Lower lobe of right lung (tissue), 2 donors: ENCODE data around the gene SIX1. TPM values are rescaled to one million over a fixed set of nuclear protein-coding genes. Genes with fewer than 3 reads are reported as not detected.

Experiments
- ATAC-seq, 2 donors: fragments of 200-7000 bp; cut with Tn5 transposase; one replicate each; pipeline ENCODE4 v1.9.1; 2020 to 2022; ENCODE audit warnings: mild to moderate bottlenecking in 2 of 2, moderate library complexity in 2 of 2
- DNase-seq: peaks from one replicate; pipeline ENCODE4 v3.0.0-alpha.2; 2020
- H3K27ac ChIP-seq: fragments of 200-600 bp; one replicate; pipeline ENCODE4 v1.8.0; 2022
- H3K27me3 ChIP-seq: fragments of 200-600 bp; one replicate; pipeline ENCODE4 v1.8.0; 2022; ENCODE audit warnings: low read depth
- H3K36me3 ChIP-seq: fragments of 200-600 bp; one replicate; pipeline ENCODE4 v1.8.0; 2022; ENCODE audit warnings: mild to moderate bottlenecking
- H3K4me1 ChIP-seq: fragments of 200-600 bp; one replicate; pipeline ENCODE4 v1.8.0; 2022
- H3K4me3 ChIP-seq: fragments of 200-600 bp; one replicate; pipeline ENCODE4 v1.8.0; 2022; ENCODE audit warnings: mild to moderate bottlenecking
- H3K9me3 ChIP-seq: fragments of 200-600 bp; one replicate; pipeline ENCODE4 v1.8.0; 2022
- intact Hi-C: fragments of 100-400 bp; cut with DNase I; formaldehyde crosslinking; loops from one replicate; pipeline ENCODE4 v1.11.0; 2022
- total RNA-seq: library from RNA; stranded (reverse); fragmentation: NEBNext Ultra II Directional; extraction: Animal tissue kit (Norgen Biotek cat#: 25700); gene quantifications from one replicate; pipeline ENCODE4 v1.2.1, GENCODE V29; 2021
- TF ChIP-seq, protein P1 (sequence below): fragments of 200-600 bp; IDR thresholded peaks from one replicate; pipeline ENCODE4 v1.8.0; 2022; ENCODE audit warnings: antibody characterized with exemption, mild to moderate bottlenecking
- donor health status: DM: no; HTN: yes; CAD: no; lungs with severe emphysema.

Gene SIX1
- total RNA-seq, 1 donor from 2014 or later: 2.3 TPM

DNA sequence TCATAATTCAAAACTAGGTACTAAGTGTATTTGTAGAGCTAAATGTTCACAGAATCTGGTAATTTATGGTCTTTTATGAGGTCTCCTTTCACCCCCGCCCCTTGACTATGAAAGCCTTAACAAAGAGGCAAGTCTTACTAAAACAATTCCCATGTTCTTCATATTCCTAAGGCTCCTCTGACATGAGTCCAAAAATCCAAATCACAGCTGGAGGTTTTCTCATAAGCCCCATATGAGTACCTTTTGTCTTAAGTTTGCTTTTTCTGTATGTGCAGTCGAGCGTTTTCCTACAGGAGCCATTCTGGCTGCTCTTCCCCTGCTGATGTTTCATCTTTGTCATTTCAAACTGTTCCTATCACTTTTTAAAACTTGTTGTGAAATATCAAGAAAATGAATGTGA lies 55.2 kb downstream of the SIX1 start:
- H3K27ac ChIP-seq: no peak overlapping the region
- H3K9me3 ChIP-seq: no peaks in the 10 kb centered on the region
- no peak overlapping the region for H3K4me3 ChIP-seq
- TF ChIP-seq, protein P1, sequence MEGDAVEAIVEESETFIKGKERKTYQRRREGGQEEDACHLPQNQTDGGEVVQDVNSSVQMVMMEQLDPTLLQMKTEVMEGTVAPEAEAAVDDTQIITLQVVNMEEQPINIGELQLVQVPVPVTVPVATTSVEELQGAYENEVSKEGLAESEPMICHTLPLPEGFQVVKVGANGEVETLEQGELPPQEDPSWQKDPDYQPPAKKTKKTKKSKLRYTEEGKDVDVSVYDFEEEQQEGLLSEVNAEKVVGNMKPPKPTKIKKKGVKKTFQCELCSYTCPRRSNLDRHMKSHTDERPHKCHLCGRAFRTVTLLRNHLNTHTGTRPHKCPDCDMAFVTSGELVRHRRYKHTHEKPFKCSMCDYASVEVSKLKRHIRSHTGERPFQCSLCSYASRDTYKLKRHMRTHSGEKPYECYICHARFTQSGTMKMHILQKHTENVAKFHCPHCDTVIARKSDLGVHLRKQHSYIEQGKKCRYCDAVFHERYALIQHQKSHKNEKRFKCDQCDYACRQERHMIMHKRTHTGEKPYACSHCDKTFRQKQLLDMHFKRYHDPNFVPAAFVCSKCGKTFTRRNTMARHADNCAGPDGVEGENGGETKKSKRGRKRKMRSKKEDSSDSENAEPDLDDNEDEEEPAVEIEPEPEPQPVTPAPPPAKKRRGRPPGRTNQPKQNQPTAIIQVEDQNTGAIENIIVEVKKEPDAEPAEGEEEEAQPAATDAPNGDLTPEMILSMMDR: no peak
- H3K36me3 ChIP-seq: no peaks in the 10 kb centered on the region
- intact Hi-C loops: no loop called here
- ATAC-seq (no peak), DNase-seq (no peak)
- no peaks in the 10 kb centered on the region for H3K27me3 ChIP-seq
- H3K4me1 ChIP-seq: no peaks in the 10 kb centered on the region

Other genes starting within 250 kb of the SIX1 start
- not detected for gene C14orf39, start 163.4 kb downstream of the SIX1 start, total RNA-seq
- not detected for gene SIX6, start 140.3 kb downstream of the SIX1 start, total RNA-seq
- gene SIX4, start 74.9 kb upstream of the SIX1 start, total RNA-seq: 2.9 TPM
- gene MNAT1, start 85.3 kb upstream of the SIX1 start, total RNA-seq: 21.5 TPM